NCI-H1930 (cell line): ENCODE data around the gene METTL6.
"Not testable (repeated sequence)": the region's sequence is repeated elsewhere in the genome, so short reads cannot be mapped to it uniquely, and the experiment has no call there.

Source experiments
- DNase-seq, 2 experiments: peaks; one replicate each; lab custom pipeline; 2025; lab: John Stamatoyannopoulos, UW

METTL6 gene

GRCh38 chr3:15403495-15403894 lies 23.8 kb downstream of the METTL6 start:
- no peak for DNase-seq

DNA sequence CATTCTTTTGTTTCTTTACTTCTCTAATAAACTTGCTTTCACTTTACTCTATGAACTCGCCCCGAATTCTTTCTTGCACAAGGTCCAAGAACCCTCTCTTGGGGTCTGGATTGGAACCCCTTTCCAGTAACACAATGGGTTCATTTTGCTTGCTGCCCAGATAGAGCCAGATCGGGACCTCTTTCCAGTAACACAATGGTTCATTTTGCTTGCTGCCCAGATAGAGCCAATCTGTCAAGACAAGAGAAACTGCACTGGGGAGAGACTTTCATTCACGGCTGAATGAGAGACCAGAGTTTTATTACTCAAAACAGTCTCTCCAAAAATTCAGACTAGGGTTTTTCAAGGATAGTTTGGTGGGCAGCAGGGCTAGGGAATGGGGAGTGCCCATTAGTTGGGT lies 25.4 kb downstream of the METTL6 start:
- no peak for DNase-seq

- DNase-seq, result no peak
Measured at GRCh38 chr3:15399970-15400369, 27.4 kb downstream of the METTL6 start.

DNA sequence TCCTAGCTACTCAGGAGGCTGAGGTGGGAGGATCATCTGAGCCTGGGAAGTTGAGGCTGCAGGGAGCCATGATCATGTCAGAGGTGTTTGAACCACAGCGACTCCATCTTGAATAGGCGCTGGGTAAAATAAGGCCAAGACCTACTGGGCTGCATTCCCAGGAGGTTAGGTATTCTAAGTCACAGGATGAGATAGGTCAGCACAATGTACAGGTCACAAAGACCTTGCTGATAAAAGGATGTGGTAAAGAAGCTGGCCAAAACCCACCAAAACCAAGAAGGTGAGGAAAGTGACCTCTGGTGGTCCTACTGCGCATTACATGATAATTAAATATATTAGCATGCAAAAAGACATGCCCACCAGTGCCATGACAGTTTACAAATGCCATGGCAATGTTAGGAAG lies 28.6 kb downstream of the METTL6 start:
- DNase-seq, result not testable (repeated sequence)

DNA sequence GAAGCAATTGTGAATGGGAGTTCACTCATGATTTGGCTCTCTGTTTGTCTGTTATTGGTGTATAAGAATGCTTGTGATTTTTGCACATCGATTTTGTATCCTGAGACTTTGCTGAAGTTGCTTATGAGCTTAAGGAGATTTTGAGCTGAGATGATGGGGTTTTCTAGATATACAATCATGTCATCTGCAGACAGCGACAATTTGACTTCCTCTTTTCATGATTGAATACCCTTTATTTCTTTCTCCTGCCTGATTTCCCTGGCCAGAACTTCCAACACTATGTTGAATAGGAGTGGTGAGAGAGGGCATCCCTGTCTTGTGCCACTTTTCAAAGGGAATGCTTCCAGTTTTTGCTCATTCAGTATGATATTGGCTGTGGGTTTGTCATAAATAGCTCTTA lies 34.1 kb downstream of the METTL6 start:
- not testable (repeated sequence) for DNase-seq

- no peak for DNase-seq
Measured at GRCh38 chr3:15391007-15391406, 36.3 kb downstream of the METTL6 start.

GRCh38 chr3:15390460-15390859 lies 36.9 kb downstream of the METTL6 start:
- DNase-seq, result no peak

DNA sequence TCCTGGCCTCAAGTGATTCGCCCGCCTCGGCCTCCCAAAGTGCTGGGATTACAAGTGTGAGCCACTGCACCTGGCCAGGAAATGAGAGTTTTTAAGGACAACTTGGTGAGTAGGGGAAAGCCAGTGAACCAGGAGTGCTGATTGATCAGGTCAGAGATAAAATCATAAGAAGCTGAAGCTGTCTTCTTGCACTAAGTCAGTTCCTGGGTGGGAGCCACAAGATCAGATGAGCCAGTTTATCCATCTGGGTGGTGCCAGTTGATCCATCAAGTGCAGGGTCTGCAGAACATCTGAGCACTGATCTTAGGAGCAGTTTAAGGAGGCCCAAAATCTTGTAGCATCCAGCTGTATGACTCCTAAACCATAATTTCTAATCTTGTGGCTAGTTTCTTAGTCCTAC lies 39.0 kb downstream of the METTL6 start:
- DNase-seq, result not testable (repeated sequence)

DNA sequence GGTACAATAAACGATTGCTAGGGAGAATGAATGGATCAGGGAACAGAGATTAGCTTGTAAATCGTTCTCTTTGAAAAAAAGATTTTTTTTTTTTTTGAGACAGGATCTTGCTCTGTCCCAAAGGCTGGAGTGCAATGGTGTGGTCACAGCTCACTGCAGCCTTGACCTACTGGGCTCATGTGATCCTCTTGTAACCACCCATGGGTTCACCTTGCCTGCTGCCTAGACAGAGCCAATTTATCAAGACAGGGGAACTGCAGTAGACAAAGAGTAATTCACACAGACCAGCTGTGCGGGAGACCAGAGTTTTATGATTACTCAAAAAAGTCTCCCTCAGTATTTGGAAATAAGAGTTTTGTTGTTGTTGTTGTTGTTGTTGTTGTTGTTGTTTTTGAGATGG lies 39.6 kb downstream of the METTL6 start:
- no peak for DNase-seq

GRCh38 chr3:15387171-15387581 lies 40.2 kb downstream of the METTL6 start:
- no peak for DNase-seq

GRCh38 chr3:15386654-15386955 lies 40.7 kb downstream of the METTL6 start:
- not testable (repeated sequence) for DNase-seq

DNA sequence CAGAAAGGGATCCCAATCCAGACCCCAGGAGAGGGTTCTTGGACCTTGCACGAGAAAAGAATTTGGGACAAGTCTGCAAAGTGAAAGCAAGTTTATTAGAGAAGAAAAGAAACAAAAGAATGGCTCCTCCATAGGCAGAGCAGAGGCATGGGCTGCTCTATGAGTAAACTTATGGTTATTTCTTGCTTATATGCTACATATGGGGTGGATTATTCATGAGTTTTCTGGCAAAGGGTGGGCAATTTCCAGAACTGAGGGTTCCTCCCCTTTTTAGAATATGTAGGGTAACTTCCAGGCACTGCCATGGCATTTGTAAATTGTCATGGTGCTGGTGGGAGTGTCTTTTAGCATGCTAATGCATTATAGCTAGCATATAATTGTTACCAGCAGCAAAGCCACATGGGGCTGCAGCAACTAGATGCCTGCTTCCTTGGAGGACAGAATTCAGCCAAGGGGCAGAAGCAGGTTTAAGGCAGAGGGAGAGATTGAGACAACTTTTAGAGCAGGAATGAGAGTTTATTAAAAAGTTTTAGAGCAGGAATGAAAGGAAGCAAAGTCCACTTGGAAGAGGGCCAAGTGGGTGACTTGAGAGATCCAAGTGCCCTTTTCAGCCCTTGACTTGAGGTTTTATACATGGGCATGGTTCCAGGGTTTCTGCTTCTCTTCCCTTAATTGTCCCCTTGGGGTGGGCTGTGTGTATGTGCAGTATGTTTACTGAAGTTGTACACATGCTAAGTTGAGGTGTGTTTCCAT lies 41.3 kb downstream of the METTL6 start:
- DNase-seq, result no peak

GRCh38 chr3:15385238-15385695 lies 42.1 kb downstream of the METTL6 start:
- not testable (repeated sequence) for DNase-seq

- no peak for DNase-seq
Measured at GRCh38 chr3:15384510-15385237, 42.7 kb downstream of the METTL6 start.

DNA sequence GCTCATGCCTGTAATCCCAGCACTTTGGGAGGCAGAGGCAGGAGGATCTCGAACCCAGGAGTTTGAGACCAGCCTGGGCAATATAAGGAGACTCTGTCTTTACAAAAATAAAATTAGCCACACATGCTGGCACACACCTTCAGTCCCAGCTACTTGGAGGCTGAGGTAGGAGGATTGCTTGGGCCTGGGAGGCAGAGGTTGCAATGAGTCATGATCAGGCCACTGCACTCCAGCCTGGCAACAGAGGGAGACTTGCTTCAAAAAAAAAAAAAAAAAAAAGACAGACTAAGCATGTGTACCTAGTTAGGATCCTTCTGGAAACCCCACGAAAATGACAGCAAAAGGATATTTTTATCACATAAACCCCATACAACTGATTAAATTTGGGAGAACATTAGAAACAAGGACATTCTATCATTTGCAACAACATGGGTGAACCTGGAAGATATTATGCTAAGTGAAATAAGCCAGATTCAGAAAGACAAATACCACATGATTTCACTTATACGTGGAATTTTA lies 44.9 kb downstream of the METTL6 start:
- DNase-seq, result no peak

DNA sequence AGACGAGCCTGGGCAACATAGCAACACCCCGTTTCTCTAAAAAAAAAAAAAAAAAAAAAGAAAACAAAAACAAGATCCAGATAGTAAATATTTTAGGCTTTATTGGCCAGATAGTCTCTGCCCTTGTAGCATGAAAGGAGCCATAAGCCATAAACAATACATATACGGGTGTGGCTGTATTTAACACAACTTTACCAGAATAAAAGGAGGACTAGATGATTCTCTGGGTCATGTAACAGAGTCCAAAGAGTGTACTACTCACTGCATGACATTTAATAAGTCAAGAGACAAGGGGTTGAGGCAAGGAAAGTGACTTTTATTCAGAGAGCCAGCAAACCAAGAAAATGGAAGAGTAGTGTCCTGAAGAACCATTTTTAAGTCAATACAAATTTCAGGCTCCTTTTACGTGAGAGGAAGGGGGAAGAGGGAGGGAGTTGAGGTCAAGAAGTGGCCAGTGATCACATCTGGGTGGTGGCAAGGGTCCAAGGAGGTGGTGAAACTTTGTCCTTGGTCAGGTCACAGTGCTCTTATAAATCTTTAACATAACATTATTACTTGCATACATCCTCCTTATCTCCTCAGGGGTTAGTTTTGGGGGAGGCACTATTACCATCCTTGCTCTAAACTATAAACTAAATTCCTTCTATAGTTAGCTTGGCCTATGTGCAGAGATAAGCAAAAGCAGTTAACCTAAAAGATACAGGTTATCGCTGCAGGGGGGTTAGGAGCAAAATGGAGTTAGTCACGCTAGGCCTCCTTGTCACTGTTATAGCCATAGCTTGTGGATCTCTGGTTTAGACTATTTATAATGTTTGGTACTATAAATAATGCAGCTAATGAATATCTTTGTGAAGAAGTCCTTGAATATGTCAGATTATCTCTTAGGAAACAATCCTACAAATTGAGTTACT lies 46.1 kb downstream of the METTL6 start:
- no peak for DNase-seq

- peak; percentile 73 to 80 for DNase-seq
Measured at GRCh38 chr3:15377961-15378791, 49.2 kb downstream of the METTL6 start.

DNA sequence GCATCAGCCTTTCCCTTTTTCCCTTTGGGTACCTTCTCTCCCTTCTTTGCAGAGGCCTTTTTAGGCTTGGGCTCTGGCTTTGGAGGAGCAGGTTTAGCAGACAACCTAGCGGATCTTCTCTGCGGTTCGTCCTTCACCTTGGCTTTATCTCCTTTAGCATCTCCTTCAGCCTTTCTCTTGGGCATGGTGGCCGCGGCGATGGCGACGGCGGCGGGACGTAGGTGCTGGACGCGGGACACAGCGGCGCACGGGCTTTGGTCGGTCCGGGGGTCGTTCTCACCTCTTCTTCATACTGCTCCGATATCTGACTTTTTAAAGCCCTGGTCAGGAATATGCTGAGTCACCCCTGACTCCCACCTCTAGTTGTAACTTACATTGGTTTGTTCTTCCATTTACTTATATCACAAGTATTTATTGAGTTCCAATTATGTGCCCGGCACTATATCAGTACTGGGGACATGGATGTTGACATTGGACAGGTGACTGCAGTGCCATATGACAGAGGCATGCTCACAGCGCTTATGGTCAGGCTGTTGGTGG lies 51.8 kb downstream of the METTL6 start:
- DNase-seq, result no peak

DNA sequence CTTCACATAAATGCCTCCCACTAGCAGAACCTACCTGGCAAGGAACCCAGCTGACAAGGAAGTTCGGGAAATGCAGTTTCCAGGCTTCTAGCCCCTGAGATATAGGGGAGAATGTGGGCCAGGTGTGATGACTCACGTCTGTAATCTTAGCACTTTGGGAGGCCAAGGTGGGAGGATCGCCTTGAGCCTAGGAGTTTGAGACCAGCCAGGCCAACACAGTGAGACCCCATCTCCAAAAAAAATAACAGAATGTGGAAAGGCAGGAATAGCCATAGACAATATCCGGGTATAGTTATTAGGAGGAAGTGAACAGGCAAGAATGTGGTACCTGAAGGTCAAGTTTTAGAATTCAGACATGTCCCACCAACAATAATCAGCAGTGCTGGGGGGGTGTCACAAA lies 54.4 kb downstream of the METTL6 start:
- DNase-seq, result no peak

DNA sequence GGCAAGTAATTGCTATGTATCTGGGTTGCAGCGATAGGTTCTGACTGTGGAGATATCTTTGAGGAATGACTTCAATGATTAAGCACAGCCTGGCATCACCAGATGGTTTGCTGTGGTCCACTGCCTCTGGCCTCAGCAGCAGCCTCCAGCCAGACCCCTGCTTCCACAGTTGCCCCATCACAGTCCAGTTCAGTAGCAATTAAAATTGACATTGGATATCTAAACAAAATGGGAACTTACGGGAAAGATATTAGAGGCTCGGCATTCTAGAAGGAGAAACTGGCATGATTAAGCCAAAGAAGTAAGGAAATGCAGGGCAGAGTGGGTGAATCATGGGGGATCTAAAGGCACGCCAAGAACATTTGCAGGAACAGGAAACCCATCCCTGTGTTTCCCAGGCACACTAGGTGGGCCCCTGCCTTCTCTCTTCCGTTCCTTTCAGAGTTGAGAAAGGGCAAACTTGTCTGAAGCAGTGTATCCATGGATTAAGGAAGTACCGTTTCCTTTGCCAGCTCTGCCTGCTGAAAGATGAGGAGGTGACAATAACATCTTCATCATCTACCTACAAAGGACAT lies 58.7 kb downstream of the METTL6 start:
- DNase-seq, result no peak

DNA sequence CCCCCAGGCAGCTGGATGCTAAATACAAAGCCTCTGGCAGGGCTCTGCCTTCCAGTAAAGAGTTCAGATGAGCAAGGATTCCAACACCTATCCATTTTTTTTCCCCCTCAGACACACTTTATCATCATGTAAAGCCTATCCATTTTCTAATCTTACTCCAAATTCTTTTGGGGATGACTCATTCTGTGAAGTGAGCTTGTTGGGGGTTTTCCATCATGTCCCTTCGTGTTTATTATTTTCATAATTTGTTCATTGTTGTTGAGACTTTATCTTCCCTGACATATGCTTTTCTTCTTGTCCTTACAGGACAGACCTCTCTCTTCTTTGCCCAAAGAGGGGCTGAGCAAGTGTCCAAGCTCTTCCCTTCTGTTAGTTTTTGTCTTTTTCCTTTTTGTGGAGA lies 60.3 kb downstream of the METTL6 start:
- DNase-seq, result no peak
